ENCODE measurements around the gene TMC3.

DNA sequence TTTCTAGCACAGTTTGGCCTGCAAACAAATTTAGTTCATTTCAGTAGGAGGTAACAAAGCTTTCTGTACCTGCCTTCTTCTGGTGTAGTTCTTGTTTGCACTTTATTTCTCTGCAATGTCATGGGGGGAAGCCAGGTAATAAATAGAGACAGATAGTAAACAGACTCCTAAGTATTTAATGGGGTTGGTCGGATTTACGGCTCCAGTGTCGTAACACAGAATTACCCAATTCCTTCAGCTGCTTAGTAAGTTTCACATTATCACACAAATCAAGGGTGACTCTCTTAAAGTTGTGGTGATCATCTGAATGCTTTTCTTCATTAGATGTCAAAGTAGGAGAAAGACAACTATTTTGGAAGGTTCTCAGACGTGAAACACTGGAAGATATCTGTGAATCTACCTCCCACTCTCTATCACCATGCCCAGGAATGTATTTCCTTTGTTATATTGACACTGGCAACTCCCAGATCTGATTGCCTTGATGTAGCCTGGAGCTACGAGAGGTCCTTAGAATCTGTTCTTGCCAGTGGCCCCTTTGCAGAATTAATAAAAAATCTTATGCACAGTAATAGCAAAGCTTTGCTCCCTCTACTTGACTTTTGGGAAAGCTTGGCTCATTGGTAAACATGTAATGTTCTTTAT lies 25.0 kb upstream of the TMC3 start:
- TF ChIP-seq POLR2A (IDR thresholded peaks at IDR 0.05; ENCODE audit: insufficient read depth in 1 of 2, low read depth in 2 of 2, low read length in 2 of 2) (no peak), YY1 (IDR thresholded peaks at IDR 0.05; ENCODE audit: insufficient read depth, insufficient replicate concordance, low read depth, low read length) (no peak), ZIK1 (CRISPR knock-in tag; IDR thresholded peaks at IDR 0.05; ENCODE audit: borderline replicate concordance, low read depth) (no peak), ARNTL (CRISPR knock-in tag; IDR thresholded peaks at IDR 0.05) (no peak), MTA1 (CRISPR knock-in tag; IDR thresholded peaks at IDR 0.05; ENCODE audit: borderline replicate concordance) (no peak), TP53 (CRISPR knock-in tag; conservative IDR thresholded peaks at IDR 0.05) (no peak), EZH2 (conservative IDR thresholded peaks at IDR 0.05; ENCODE audit: low read depth, low read length) (no peak), NBN (conservative IDR thresholded peaks at IDR 0.05) (no peak), ZBTB8A (CRISPR knock-in tag; IDR thresholded peaks at IDR 0.05; ENCODE audit: borderline replicate concordance, low read depth) (no peak)
- TF ChIP-seq, protein P1, sequence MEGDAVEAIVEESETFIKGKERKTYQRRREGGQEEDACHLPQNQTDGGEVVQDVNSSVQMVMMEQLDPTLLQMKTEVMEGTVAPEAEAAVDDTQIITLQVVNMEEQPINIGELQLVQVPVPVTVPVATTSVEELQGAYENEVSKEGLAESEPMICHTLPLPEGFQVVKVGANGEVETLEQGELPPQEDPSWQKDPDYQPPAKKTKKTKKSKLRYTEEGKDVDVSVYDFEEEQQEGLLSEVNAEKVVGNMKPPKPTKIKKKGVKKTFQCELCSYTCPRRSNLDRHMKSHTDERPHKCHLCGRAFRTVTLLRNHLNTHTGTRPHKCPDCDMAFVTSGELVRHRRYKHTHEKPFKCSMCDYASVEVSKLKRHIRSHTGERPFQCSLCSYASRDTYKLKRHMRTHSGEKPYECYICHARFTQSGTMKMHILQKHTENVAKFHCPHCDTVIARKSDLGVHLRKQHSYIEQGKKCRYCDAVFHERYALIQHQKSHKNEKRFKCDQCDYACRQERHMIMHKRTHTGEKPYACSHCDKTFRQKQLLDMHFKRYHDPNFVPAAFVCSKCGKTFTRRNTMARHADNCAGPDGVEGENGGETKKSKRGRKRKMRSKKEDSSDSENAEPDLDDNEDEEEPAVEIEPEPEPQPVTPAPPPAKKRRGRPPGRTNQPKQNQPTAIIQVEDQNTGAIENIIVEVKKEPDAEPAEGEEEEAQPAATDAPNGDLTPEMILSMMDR (CRISPR knock-in tag; IDR thresholded peaks at IDR 0.05) = no peak

All from HepG2 (cell line).